Hepatocyte (in vitro differentiated cells): Measurements from ENCODE around the gene STARD6. TPM values are rescaled to one million over a fixed set of nuclear protein-coding genes. Genes with fewer than 3 reads are reported as not detected.

Experiments used
- DNase-seq: peaks from one replicate; pipeline ENCODE4 v3.0.0-alpha.2; 2016; ENCODE audit warnings: low spot score
- H2AFZ ChIP-seq: fragments of 200-600 bp; sonication (generic); 2 replicates; pipeline ENCODE4 v1.6.0; 2016; ENCODE audit warnings: antibody characterized with exemption, mild to moderate bottlenecking
- H3K27ac ChIP-seq: fragments of 200-600 bp; sonication (generic); 2 replicates; pipeline ENCODE4 v1.5.1; 2016; ENCODE audit warnings: mild to moderate bottlenecking
- H3K27me3 ChIP-seq: fragments of 200-600 bp; sonication (generic); 2 replicates; pipeline ENCODE4 v1.6.1; 2016
- H3K36me3 ChIP-seq: fragments of 200-600 bp; sonication (generic); replicated peaks from 2 replicates; pipeline ENCODE4 v1.5.1; 2016; ENCODE audit warnings: low read depth; ENCODE audit not compliant: insufficient read depth
- H3K4me1 ChIP-seq: fragments of 200-600 bp; sonication (generic); 2 replicates; pipeline ENCODE4 v1.5.1; 2016; ENCODE audit warnings: mild to moderate bottlenecking, moderate library complexity; ENCODE audit not compliant: insufficient read depth
- H3K4me2 ChIP-seq: fragments of 200-600 bp; sonication (generic); 2 replicates; pipeline ENCODE4 v1.6.0; 2016
- H3K4me3 ChIP-seq: fragments of 200-600 bp; sonication (generic); 2 replicates; pipeline ENCODE4 v1.5.1; 2016; ENCODE audit warnings: mild to moderate bottlenecking
- H3K79me2 ChIP-seq: fragments of 200-600 bp; sonication (generic); 2 replicates; pipeline ENCODE4 v1.6.0; 2017; ENCODE audit warnings: mild to moderate bottlenecking
- H3K9me2 ChIP-seq: fragments of 200-600 bp; sonication (generic); replicated peaks from 2 replicates; pipeline ENCODE4 v1.6.0; 2017; ENCODE audit warnings: mild to moderate bottlenecking; ENCODE audit not compliant: insufficient read depth
- H3K9me3 ChIP-seq: fragments of 200-600 bp; sonication (generic); 2 replicates; pipeline ENCODE4 v1.5.1; 2016; ENCODE audit warnings: low read depth, mild to moderate bottlenecking
- H4K20me1 ChIP-seq: fragments of 200-600 bp; sonication (generic); 2 replicates; pipeline ENCODE4 v1.6.0; 2016; ENCODE audit warnings: mild to moderate bottlenecking; ENCODE audit not compliant: insufficient read depth, poor library complexity, severe bottlenecking
- CTCF ChIP-seq: fragments of 200-600 bp; sonication (generic); IDR thresholded peaks from 2 replicates; pipeline ENCODE4 v1.5.1; 2016; ENCODE audit warnings: antibody characterized with exemption, mild to moderate bottlenecking; ENCODE audit not compliant: poor library complexity
- EZH2 ChIP-seq: fragments of 200-600 bp; sonication (generic); IDR thresholded peaks from 2 replicates; pipeline ENCODE4 v1.6.1; 2016; ENCODE audit warnings: antibody characterized with exemption, mild to moderate bottlenecking, borderline replicate concordance
- EZH2phosphoT487 ChIP-seq: fragments of 200-600 bp; sonication (generic); IDR thresholded peaks from one replicate; pipeline ENCODE4 v1.6.1; 2018; ENCODE audit warnings: antibody characterized with exemption, mild to moderate bottlenecking, low read depth, moderate library complexity; ENCODE audit not compliant: unreplicated experiment, severe bottlenecking
- WGBS: methylation state at CpG from one replicate; pipeline ENCODE4 v1.1.6; 2016; ENCODE audit warnings: low lambda C conversion rate; ENCODE audit errors: missing lambda C conversion rate; 5-methylcytosine and 5-hydroxymethylcytosine counted together
- polyA plus RNA-seq: library from polyadenylated mRNA; unstranded; fragments of >200 nt; fragmentation: Nextera tagmentation; extraction: Ambion mirVana; gene quantifications from 2 replicates; pipeline ENCODE4 v1.2.1, GENCODE V29; 2016
- total RNA-seq: library from RNA; depleted of rRNA; stranded (reverse); fragments of >200 nt; gene quantifications from 2 replicates; pipeline ENCODE4 v1.2.3, GENCODE V29; 2014

STARD6 gene
- total and polyA plus RNA-seq, 2 experiments from 2014 or later, result 0.81 TPM; not detected in 1

GRCh38 chr18:54335638-54336173 is 22.0 kb downstream of the STARD6 start:
- WGBS, result 98% methylated on average over 2 of the region's 2 CpGs
- no peak for TF ChIP-seq CTCF
- TF ChIP-seq EZH2, result no peak
- no peak for TF ChIP-seq EZH2phosphoT487
- no peak overlapping the region for H3K4me3 ChIP-seq
- H3K9me2 ChIP-seq, result no peaks in the 10 kb centered on the region
- H2AFZ ChIP-seq, result no peak overlapping the region
- DNase-seq, result no peak
- H3K9me3 ChIP-seq, result no peaks in the 10 kb centered on the region
- no peaks in the 10 kb centered on the region for H3K4me1 ChIP-seq
- no peak overlapping the region for H3K27ac ChIP-seq
- no peaks in the 10 kb centered on the region for H3K27me3 ChIP-seq
- no peaks in the 10 kb centered on the region for H3K36me3 ChIP-seq
- no peaks in the 10 kb centered on the region for H4K20me1 ChIP-seq
- H3K79me2 ChIP-seq, result no peaks in the 10 kb centered on the region
- H3K4me2 ChIP-seq, result no peak overlapping the region

- no peaks in the 10 kb centered on the region for H3K79me2 ChIP-seq
- no peaks in the 10 kb centered on the region for H4K20me1 ChIP-seq
- H3K9me3 ChIP-seq, result no peaks in the 10 kb centered on the region
- no peak overlapping the region for H3K4me3 ChIP-seq
- no peaks in the 10 kb centered on the region for H3K4me1 ChIP-seq
- no peak overlapping the region for H2AFZ ChIP-seq
- no peak overlapping the region for H3K27ac ChIP-seq
- H3K4me2 ChIP-seq, result no peak overlapping the region
- no peaks in the 10 kb centered on the region for H3K27me3 ChIP-seq
- H3K36me3 ChIP-seq, result no peaks in the 10 kb centered on the region
- TF ChIP-seq EZH2phosphoT487 (no peak), CTCF (peak; percentile 22)
- no peaks in the 10 kb centered on the region for H3K9me2 ChIP-seq
- no peak for DNase-seq
- 75% methylated on average over 6 of the region's 6 CpGs for WGBS
Measured at GRCh38 chr18:54330768-54331548, 26.7 kb downstream of the STARD6 start.

- H2AFZ ChIP-seq, result no peak overlapping the region
- H3K4me1 ChIP-seq, result no peaks in the 10 kb centered on the region
- H3K79me2 ChIP-seq, result no peaks in the 10 kb centered on the region
- no peaks in the 10 kb centered on the region for H4K20me1 ChIP-seq
- H3K4me2 ChIP-seq, result no peak overlapping the region
- H3K9me2 ChIP-seq, result no peaks in the 10 kb centered on the region
- no peak for DNase-seq
- H3K9me3 ChIP-seq, result no peaks in the 10 kb centered on the region
- no peak overlapping the region for H3K27ac ChIP-seq
- H3K36me3 ChIP-seq, result no peaks in the 10 kb centered on the region
- no peak overlapping the region for H3K4me3 ChIP-seq
- TF ChIP-seq CTCF, result no peak
- no peak for TF ChIP-seq EZH2phosphoT487
- TF ChIP-seq EZH2, result no peak
- H3K27me3 ChIP-seq, result no peaks in the 10 kb centered on the region
Measured at GRCh38 chr18:54329787-54330186, 27.9 kb downstream of the STARD6 start.

GRCh38 chr18:54327818-54328217 is 29.8 kb downstream of the STARD6 start:
- no peak overlapping the region for H2AFZ ChIP-seq
- no peaks in the 10 kb centered on the region for H3K36me3 ChIP-seq
- no peaks in the 10 kb centered on the region for H3K9me3 ChIP-seq
- H3K4me1 ChIP-seq, result no peaks in the 10 kb centered on the region
- no peak for DNase-seq
- no peaks in the 10 kb centered on the region for H4K20me1 ChIP-seq
- WGBS, result 89% methylated on average over 4 of the region's 4 CpGs
- no peaks in the 10 kb centered on the region for H3K9me2 ChIP-seq
- H3K4me3 ChIP-seq, result no peak overlapping the region
- no peak overlapping the region for H3K4me2 ChIP-seq
- no peaks in the 10 kb centered on the region for H3K79me2 ChIP-seq
- H3K27me3 ChIP-seq, result no peaks in the 10 kb centered on the region
- TF ChIP-seq EZH2, result no peak
- TF ChIP-seq CTCF, result no peak
- no peak for TF ChIP-seq EZH2phosphoT487
- no peak overlapping the region for H3K27ac ChIP-seq
